B cell (primary cell): ENCODE results near the gene CRLF2. TPM values are rescaled to one million over a fixed set of nuclear protein-coding genes. Genes with fewer than 3 reads are reported as not detected.

Experiments
- ATAC-seq: fragments of 200-7000 bp; cut with Tn5 transposase; one replicate; pipeline ENCODE4 v1.10.0; 2021; ENCODE audit warnings: low read depth, mild to moderate bottlenecking, moderate number of reproducible peaks, moderate library complexity
- CTCF ChIA-PET: fragments of 350-600 bp; sonication (Branson Sonifier 250); formaldehyde crosslinking; loops from one replicate; lab custom pipeline; 2021; ENCODE audit warnings: antibody characterized with exemption, inconsistent platforms; lab: Charles Lee
- POLR2A ChIA-PET: fragments of 350-600 bp; sonication (Branson Sonifier 250); formaldehyde crosslinking; loops from one replicate; lab custom pipeline; 2021; ENCODE audit warnings: antibody characterized with exemption; lab: Charles Lee
- DNase-seq: peaks from one replicate; pipeline ENCODE4 v3.0.0; 2013
- H2AFZ ChIP-seq: 2 replicates; pipeline ENCODE4 v1.6.1; 2012; ENCODE audit warnings: mild to moderate bottlenecking, low read depth, low read length; ENCODE audit not compliant: insufficient read depth, poor library complexity, severe bottlenecking
- H3K27ac ChIP-seq, 2 donors: 1 replicate in 1 of 2; 2 replicates in 1 of 2; pipeline ENCODE4 v1.5.1; 2012 to 2013; ENCODE audit warnings: low read length in 2 of 2, mild to moderate bottlenecking in 2 of 2, moderate library complexity in 1 of 2
- H3K27me3 ChIP-seq, 4 experiments: fragments of 200-600 bp in 1 of 4; sonication (generic) in 1 of 4; replicated peaks in 1 of 4; 1 replicate in 2 of 4; 2 replicates in 2 of 4; pipeline versions ENCODE4 v1.6.1 to v1.7.0; 2013 to 2016; ENCODE audit warnings: low read length in 3 of 4, mild to moderate bottlenecking in 2 of 4, mixed read lengths in 1 of 4, moderate library complexity in 1 of 4; ENCODE audit not compliant: insufficient read depth in 4 of 4, control insufficient read depth in 3 of 4; ENCODE audit errors: control extremely low read depth in 1 of 4
- H3K36me3 ChIP-seq, 2 experiments: replicated peaks in 1 of 2; 1 replicate in 1 of 2; 2 replicates in 1 of 2; pipeline versions ENCODE4 v1.6.1 to v1.7.1; 2013; ENCODE audit warnings: low read length in 1 of 2; ENCODE audit not compliant: insufficient read depth in 2 of 2, control insufficient read depth in 1 of 2; ENCODE audit errors: control extremely low read depth in 1 of 2, extremely low read depth in 1 of 2
- H3K4me1 ChIP-seq, 2 donors: fragments of 200-600 bp in 1 of 2; sonication (generic) in 1 of 2; 1 replicate in 1 of 2; 2 replicates in 1 of 2; pipeline versions ENCODE4 v1.5.1 to v1.6.1; 2013 to 2017; ENCODE audit warnings: low read length in 2 of 2; ENCODE audit not compliant: control insufficient read depth in 2 of 2, insufficient read depth in 2 of 2
- H3K4me2 ChIP-seq: replicated peaks from 2 replicates; pipeline ENCODE3; 2012; ENCODE audit warnings: mild to moderate bottlenecking, low read depth, low read length; ENCODE audit not compliant: poor library complexity, severe bottlenecking
- H3K4me3 ChIP-seq, 5 experiments: fragments of 200-600 bp in 1 of 5; sonication (generic) in 1 of 5; 1 replicate in 3 of 5; 2 replicates in 2 of 5; pipeline versions ENCODE4 v1.5.1 to v1.7.0; 2011 to 2016; ENCODE audit warnings: low read length in 4 of 5, mild to moderate bottlenecking in 4 of 5, low read depth in 2 of 5, control low read depth in 1 of 5, moderate library complexity in 1 of 5; ENCODE audit not compliant: insufficient read depth in 1 of 5; ENCODE audit errors: control extremely low read depth in 1 of 5, extremely low read depth in 1 of 5
- H3K79me2 ChIP-seq: fragments of 200-600 bp; sonication (generic); one replicate; pipeline ENCODE4 v1.6.0; 2016; ENCODE audit warnings: low read length; ENCODE audit not compliant: control insufficient read depth, insufficient read depth
- H3K9ac ChIP-seq: fragments of 200-600 bp; sonication (generic); 2 replicates; pipeline ENCODE4 v1.6.1; 2017; ENCODE audit warnings: mild to moderate bottlenecking, low read length, moderate library complexity
- H3K9me3 ChIP-seq, 3 donors: one replicate each; pipeline versions ENCODE4 v1.6.1 to v1.7.1; 2013; ENCODE audit warnings: low read length in 2 of 3; ENCODE audit not compliant: control insufficient read depth in 2 of 3, insufficient read depth in 1 of 3; ENCODE audit errors: control extremely low read depth in 1 of 3
- H4K20me1 ChIP-seq: 2 replicates; pipeline ENCODE4 v1.6.0; 2012; ENCODE audit warnings: mild to moderate bottlenecking, low read length; ENCODE audit not compliant: insufficient read depth, control insufficient read depth, poor library complexity, severe bottlenecking
- H3K27ac Mint-ChIP-seq: one replicate; pipeline ENCODE4 v1.8.0; 2021; ENCODE audit warnings: mixed read lengths
- H3K27me3 Mint-ChIP-seq: one replicate; pipeline ENCODE4 v1.8.0; 2021; ENCODE audit warnings: mixed read lengths
- H3K4me1 Mint-ChIP-seq: one replicate; pipeline ENCODE4 v1.8.0; 2021; ENCODE audit warnings: mixed read lengths
- H3K4me3 Mint-ChIP-seq: one replicate; pipeline ENCODE4 v1.8.0; 2021; ENCODE audit warnings: mixed read lengths
- H3K9me3 Mint-ChIP-seq: one replicate; pipeline ENCODE4 v1.8.0; 2022; ENCODE audit warnings: mixed read lengths; ENCODE audit not compliant: insufficient read depth
- CTCF ChIP-seq: fragments of 200-600 bp; IDR thresholded peaks from one replicate; pipeline ENCODE4 v1.8.0; 2022; ENCODE audit warnings: antibody characterized with exemption, mild to moderate bottlenecking
- EZH2 ChIP-seq: IDR thresholded peaks from 2 replicates; pipeline ENCODE4 v1.6.1; 2012; ENCODE audit warnings: borderline replicate concordance, low read depth, mild to moderate bottlenecking, moderate library complexity, low read length; ENCODE audit not compliant: insufficient read depth, poor library complexity, severe bottlenecking
- WGBS: methylation state at CpG from one replicate; pipeline ENCODE4 v1.1.5; 2013; ENCODE audit warnings: missing lambda C conversion rate; ENCODE audit not compliant: insufficient coverage; 5-methylcytosine and 5-hydroxymethylcytosine counted together
- intact Hi-C: fragments of 100-400 bp; cut with micrococcal nuclease; formaldehyde crosslinking; loops from one replicate; pipeline ENCODE4 v1.10.0; 2022
- polyA plus RNA-seq: library from polyadenylated mRNA; depleted of rRNA; stranded (reverse); fragments of >200 nt; gene quantifications from 2 replicates; pipeline ENCODE4 v1.2.3, GENCODE V29; 2012
- total RNA-seq, 2 donors: library from RNA; stranded (reverse); fragments of 120-200 nt in 1 of 2; gene quantifications; 1 replicate in 1 of 2; 2 replicates in 1 of 2; pipeline versions ENCODE4 v1.2.3 to v1.2.4, GENCODE V29; 2013 to 2022

Gene CRLF2
- total and polyA plus RNA-seq, 2 donors (not counting 1 experiment from before 2014, with no cell fraction given) = not detected

- no peak overlapping the region for H3K4me2 ChIP-seq
- no peak overlapping the region for H3K4me3 ChIP-seq
- Mint-ChIP-seq H3K27ac (no peak overlapping the region), H3K4me1 (peaks cover 3% of the 10 kb centered on the region), H3K9me3 (peaks cover 13% of the 10 kb centered on the region), H3K27me3 (peaks cover 4% of the 10 kb centered on the region), H3K4me3 (no peak overlapping the region)
- POLR2A ChIA-PET = no interaction called here
- WGBS = 88% methylated on average over 7 of the region's 12 CpGs
- no peak overlapping the region for H3K9ac ChIP-seq
- H4K20me1 ChIP-seq = no peaks in the 10 kb centered on the region
- no peak overlapping the region for H3K27ac ChIP-seq
- no peaks in the 10 kb centered on the region for H3K27me3 ChIP-seq
- intact Hi-C loops = no loop called here
- H3K36me3 ChIP-seq = no peaks in the 10 kb centered on the region
- H3K4me1 ChIP-seq = no peaks in the 10 kb centered on the region
- no peak overlapping the region for H2AFZ ChIP-seq
- TF ChIP-seq EZH2 = no peak
- no peak for TF ChIP-seq CTCF
- no peaks in the 10 kb centered on the region for H3K79me2 ChIP-seq
- ATAC-seq (no peak), DNase-seq (no peak)
- peaks cover 0 to 22% (median 7%) of the 10 kb centered on the region in 3 donors for H3K9me3 ChIP-seq
- CTCF ChIA-PET = no interaction called here
Observed at GRCh38 chrX:1221296-1221845, 8.9 kb upstream of the CRLF2 start.

- CTCF ChIA-PET = no interaction called here
- peaks cover 11% of the 10 kb centered on the region for H3K4me1 Mint-ChIP-seq
Observed at GRCh38 chrX:1218286-1218685, 5.8 kb upstream of the CRLF2 start.

More at GRCh38 chrX:1218286-1218685, 5.8 kb upstream of the CRLF2 start:
- intact Hi-C loops = no loop called here
- no peaks in the 10 kb centered on the region for H3K27me3 ChIP-seq
- H3K9me3 Mint-ChIP-seq = peaks cover 5% of the 10 kb centered on the region
- no peak overlapping the region for H3K4me2 ChIP-seq
- no peaks in the 10 kb centered on the region for H3K36me3 ChIP-seq
- H2AFZ ChIP-seq = no peak overlapping the region
- no CpG with 5 or more reads among the region's 4 CpGs for WGBS
- POLR2A ChIA-PET = no interaction called here
- H3K27me3 Mint-ChIP-seq = peaks cover 11% of the 10 kb centered on the region
- DNase-seq (no peak), ATAC-seq (no peak)
- no peaks in the 10 kb centered on the region for H4K20me1 ChIP-seq
- peaks cover 18 to 21% of the 10 kb centered on the region in 2 donors for H3K4me1 ChIP-seq
- peaks cover 0 to 30% (median 5%) of the 10 kb centered on the region in 3 donors for H3K9me3 ChIP-seq
- H3K9ac ChIP-seq = no peak overlapping the region
- no peak overlapping the region for H3K27ac Mint-ChIP-seq
- H3K4me3 Mint-ChIP-seq = no peak overlapping the region
- no peak overlapping the region for H3K4me3 ChIP-seq
- TF ChIP-seq CTCF (no peak), EZH2 (no peak)
- no peaks in the 10 kb centered on the region for H3K79me2 ChIP-seq
- H3K27ac ChIP-seq = no peak overlapping the region
